VCaP (cell line): ENCODE data around the gene MARK1.

Experiments used
- H3K27ac ChIP-seq: fragments of 450-650 bp; 2 replicates; pipeline ENCODE4 v1.5.1; 2017
- CTCF ChIP-seq: fragments of 450-650 bp; conservative IDR thresholded peaks from 2 replicates; pipeline ENCODE4 v1.5.1; 2017; ENCODE audit warnings: mild to moderate bottlenecking, moderate library complexity

MARK1 gene

GRCh38 chr1:220655961-220656740 is 128.2 kb downstream of the MARK1 start:
- no peak for TF ChIP-seq CTCF
- no peak overlapping the region for H3K27ac ChIP-seq

- no peak for TF ChIP-seq CTCF
- H3K27ac ChIP-seq = no peak overlapping the region
These were observed 138.4 kb downstream of the MARK1 start for GRCh38 chr1:220666349-220666748.

GRCh38 chr1:220669005-220669404 is 141.1 kb downstream of the MARK1 start:
- no peak for TF ChIP-seq CTCF
- no peak overlapping the region for H3K27ac ChIP-seq

- H3K27ac ChIP-seq = no peak overlapping the region
- no peak for TF ChIP-seq CTCF
These were observed 142.4 kb downstream of the MARK1 start for GRCh38 chr1:220670365-220670764.

- no peak for TF ChIP-seq CTCF
- no peak overlapping the region for H3K27ac ChIP-seq
These were observed 146.0 kb downstream of the MARK1 start for GRCh38 chr1:220673921-220674320.

GRCh38 chr1:220677251-220677650 is 149.3 kb downstream of the MARK1 start:
- no peak for TF ChIP-seq CTCF
- no peak overlapping the region for H3K27ac ChIP-seq

GRCh38 chr1:220680085-220680687 is 152.2 kb downstream of the MARK1 start:
- H3K27ac ChIP-seq = no peak overlapping the region
- peak; percentile 88 for TF ChIP-seq CTCF
